ENCODE data around the gene RBM33.
"Not testable (repeated sequence)": the region's sequence is repeated elsewhere in the genome, so short reads cannot be mapped to it uniquely, and the experiment has no call there.

The RBM33 gene

GRCh38 chr7:155644178-155644970 lies at the start of gene RBM33:
RBM33 (plus strand) TSS chr7:155644661; CDS start chr7:155644877, 216 bp downstream.
- DNase-seq (ENCODE audit: low spot score): peak; percentile 76

- no peak for DNase-seq (ENCODE audit: low spot score)
These were observed 49.5 kb upstream of the RBM33 start for GRCh38 chr7:155594961-155595366.

GRCh38 chr7:155597753-155598140 lies 46.7 kb upstream of the RBM33 start:
- DNase-seq (ENCODE audit: low spot score): no peak

GRCh38 chr7:155598810-155599210 lies 45.7 kb upstream of the RBM33 start:
- peak; percentile 74 for DNase-seq (ENCODE audit: low spot score)

GRCh38 chr7:155602156-155602555 lies 42.3 kb upstream of the RBM33 start:
- no peak for DNase-seq (ENCODE audit: low spot score)

GRCh38 chr7:155602750-155603149 lies 41.7 kb upstream of the RBM33 start:
- no peak for DNase-seq (ENCODE audit: low spot score)

- DNase-seq (ENCODE audit: low spot score): no peak
These were observed 41.1 kb upstream of the RBM33 start for GRCh38 chr7:155603205-155603857.

GRCh38 chr7:155603858-155604503 lies 40.5 kb upstream of the RBM33 start:
- no peak for DNase-seq (ENCODE audit: low spot score)

- no peak for DNase-seq (ENCODE audit: low spot score)
These were observed 39.9 kb upstream of the RBM33 start for GRCh38 chr7:155604504-155604997.

- no peak for DNase-seq (ENCODE audit: low spot score)
These were observed 35.3 kb upstream of the RBM33 start for GRCh38 chr7:155609185-155609584.

GRCh38 chr7:155610633-155611193 lies 33.7 kb upstream of the RBM33 start:
- no peak for DNase-seq (ENCODE audit: low spot score)

- no peak for DNase-seq (ENCODE audit: low spot score)
These were observed 32.5 kb upstream of the RBM33 start for GRCh38 chr7:155611808-155612447.

- DNase-seq (ENCODE audit: low spot score): no peak
These were observed 31.8 kb upstream of the RBM33 start for GRCh38 chr7:155612658-155613057.

GRCh38 chr7:155615085-155615484 lies 29.4 kb upstream of the RBM33 start:
- not testable (repeated sequence) for DNase-seq (ENCODE audit: low spot score)

GRCh38 chr7:155618708-155619633 lies 25.5 kb upstream of the RBM33 start:
- no peak for DNase-seq (ENCODE audit: low spot score)

GRCh38 chr7:155619634-155620271 lies 24.7 kb upstream of the RBM33 start:
- no peak for DNase-seq (ENCODE audit: low spot score)

GRCh38 chr7:155620497-155620896 lies 24.0 kb upstream of the RBM33 start:
- DNase-seq (ENCODE audit: low spot score): no peak

GRCh38 chr7:155621418-155621980 lies 23.0 kb upstream of the RBM33 start:
- no peak for DNase-seq (ENCODE audit: low spot score)

GRCh38 chr7:155624412-155624811 lies 20.0 kb upstream of the RBM33 start:
- DNase-seq (ENCODE audit: low spot score): no peak

GRCh38 chr7:155625557-155625956 lies 18.9 kb upstream of the RBM33 start:
- no peak for DNase-seq (ENCODE audit: low spot score)

Data from pons (tissue), 1 donor.